RWPE1 (cell line): ENCODE data around the gene TRIM24.

Experiments
- CTCF ChIA-PET: fragments of 350-600 bp; sonication (Branson Sonifier 250); formaldehyde crosslinking; extraction: SDS; loops from one replicate; lab custom pipeline; 2021; lab: Yijun Ruan, JAX
- POLR2A ChIA-PET: fragments of 400-600 bp; formaldehyde crosslinking; extraction: SDS; loops from one replicate; lab custom pipeline; 2020; ENCODE audit warnings: antibody characterized with exemption; ENCODE audit not compliant: low non-redundant PET; lab: Yijun Ruan, JAX
- DNase-seq: peaks from one replicate; pipeline ENCODE4 v3.0.0; 2012; ENCODE audit warnings: low spot score
- H3K27ac ChIP-seq: fragments of 450-650 bp; 2 replicates; pipeline ENCODE4 v1.5.1; 2017
- CTCF ChIP-seq: fragments of 450-650 bp; conservative IDR thresholded peaks from 2 replicates; pipeline ENCODE4 v1.5.1; 2017; ENCODE audit warnings: low read depth, mild to moderate bottlenecking

Gene TRIM24

GRCh38 chr7:138538518-138538917 lies 78.5 kb downstream of the TRIM24 start:
- ChIA-PET CTCF (interaction anchor here (0.6 kb wide), 1 partner anchor 71 kb away, joined by 8 read pairs; no protein-coding TSS in a partner anchor), POLR2A (no interaction called here)
- no peak for TF ChIP-seq CTCF
- no peak overlapping the region for H3K27ac ChIP-seq
- DNase-seq: no peak

DNA sequence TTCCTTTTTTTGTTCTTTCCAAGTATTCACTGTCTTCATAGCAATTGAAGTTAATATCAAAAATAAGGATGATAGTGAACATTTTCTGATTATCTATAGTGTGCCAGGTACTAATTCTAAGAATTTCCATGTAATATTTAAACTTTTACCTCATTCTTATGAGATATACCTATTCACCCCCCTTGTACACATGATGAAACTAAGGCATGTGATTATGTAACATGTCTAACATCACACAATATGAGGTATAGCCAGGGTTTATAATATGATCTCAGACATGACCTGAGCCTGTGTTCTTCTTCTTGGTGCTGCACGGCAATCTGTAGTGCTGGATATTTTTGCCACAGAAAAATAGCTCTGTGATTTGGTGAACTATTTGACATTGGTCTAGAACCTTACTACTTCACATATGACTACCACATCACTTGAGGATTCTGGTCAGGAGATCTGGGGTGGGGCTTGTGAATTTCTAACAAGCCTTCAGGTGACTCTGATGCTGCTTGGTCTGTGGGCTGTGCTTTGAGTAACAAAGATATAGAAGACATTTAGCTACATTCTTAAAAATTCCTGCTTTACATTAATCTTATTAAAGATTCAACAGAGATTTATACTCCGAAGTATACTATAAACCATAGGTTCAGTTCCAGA lies 79.1 kb downstream of the TRIM24 start:
- H3K27ac ChIP-seq: no peak overlapping the region
- TF ChIP-seq CTCF: no peak
- POLR2A ChIA-PET: no interaction called here
- DNase-seq: no peak
- CTCF ChIA-PET: no interaction called here

DNA sequence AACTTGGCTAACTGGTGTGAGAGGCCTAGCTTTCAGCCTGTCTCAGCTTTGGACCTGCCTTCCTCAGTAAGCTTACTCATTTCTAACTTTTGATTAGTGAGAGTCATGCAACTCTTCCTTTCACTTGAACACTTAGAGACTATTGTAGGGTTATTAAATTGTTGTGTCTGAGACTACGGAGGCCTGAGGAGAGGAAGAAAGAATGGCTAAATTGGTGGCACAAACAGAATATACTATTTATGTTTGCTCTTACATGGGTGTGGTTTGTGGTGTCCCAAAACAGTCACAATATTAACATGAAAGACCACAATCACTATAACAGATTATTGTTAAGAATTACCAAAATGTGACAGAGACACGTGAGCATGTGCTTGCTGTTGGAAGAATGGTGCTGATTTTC lies 82.1 kb downstream of the TRIM24 start:
- ChIA-PET POLR2A (no interaction called here), CTCF (no interaction called here)
- no peak overlapping the region for H3K27ac ChIP-seq
- DNase-seq: no peak
- TF ChIP-seq CTCF: no peak

DNA sequence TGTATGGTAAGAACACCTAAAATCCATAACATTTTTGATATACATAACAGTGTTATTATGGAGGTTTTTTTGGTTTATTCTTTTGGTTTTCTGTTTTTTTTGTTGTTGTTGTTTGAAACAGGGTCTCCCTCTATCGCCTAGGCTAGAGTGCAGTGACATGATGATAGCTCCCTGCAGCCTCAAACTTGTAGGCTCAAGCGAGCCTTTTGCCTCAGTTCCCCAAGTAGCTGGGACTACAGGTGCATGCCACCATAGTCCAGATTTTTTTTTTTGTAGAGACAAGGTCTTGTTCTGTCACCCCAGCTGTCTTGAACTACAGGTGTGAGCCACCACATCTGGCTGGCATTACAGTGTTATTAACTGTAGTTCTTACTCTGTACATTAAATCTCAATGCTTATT lies 83.7 kb downstream of the TRIM24 start:
- no peak for DNase-seq
- CTCF ChIA-PET: no interaction called here
- TF ChIP-seq CTCF: no peak
- H3K27ac ChIP-seq: no peak overlapping the region
- POLR2A ChIA-PET: no interaction called here

DNA sequence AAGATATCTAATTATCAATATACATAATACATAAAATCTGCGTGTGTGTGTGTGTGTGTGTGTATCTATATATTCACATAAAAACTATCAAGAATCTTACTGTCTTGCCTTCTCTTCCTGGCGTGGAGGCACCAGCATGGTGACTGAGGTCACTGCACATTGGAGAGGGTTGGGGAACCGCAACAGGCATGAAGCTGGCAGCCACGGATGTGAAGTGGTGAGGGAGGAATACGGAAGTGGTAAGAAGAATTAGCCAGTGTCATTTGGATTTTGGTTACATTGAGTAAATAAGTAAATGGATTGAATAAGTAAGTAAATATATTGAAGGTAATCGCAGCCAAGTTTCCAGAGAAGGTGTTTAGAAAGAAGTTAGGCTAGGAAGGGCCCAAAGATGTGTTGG lies 85.1 kb downstream of the TRIM24 start:
- H3K27ac ChIP-seq: no peak overlapping the region
- no peak for TF ChIP-seq CTCF
- no peak for DNase-seq
- ChIA-PET CTCF (no interaction called here), POLR2A (interaction anchor here (0.7 kb wide), 1 partner anchor 8 kb away, joined by 4 read pairs; no protein-coding TSS in a partner anchor)

- CTCF ChIA-PET: no interaction called here
- no peak for TF ChIP-seq CTCF
- POLR2A ChIA-PET: no interaction called here
- DNase-seq: no peak
- no peak overlapping the region for H3K27ac ChIP-seq
Observed at GRCh38 chr7:138546064-138546619, 86.1 kb downstream of the TRIM24 start.
